GM18511 (cell line): ENCODE measurements around the gene CWF19L1.

ENCODE experiments used
- ATAC-seq: cut with Tn5 transposase; IDR thresholded peaks from one replicate; pipeline ENCODE4 v1.9.1; 2021; ENCODE audit warnings: mild to moderate bottlenecking, moderate library complexity; ENCODE audit not compliant: unreplicated experiment

Gene CWF19L1

GRCh38 chr10:100253041-100253440 is 14.4 kb downstream of the CWF19L1 start:
- no peak for ATAC-seq

GRCh38 chr10:100248820-100249219 is 18.6 kb downstream of the CWF19L1 start:
- no peak for ATAC-seq

- ATAC-seq = no peak
Observed at GRCh38 chr10:100245484-100246220, 21.8 kb downstream of the CWF19L1 start.

GRCh38 chr10:100239851-100240250 is 27.6 kb downstream of the CWF19L1 start:
- no peak for ATAC-seq

GRCh38 chr10:100238429-100238828 is 29.0 kb downstream of the CWF19L1 start:
- ATAC-seq = no peak

GRCh38 chr10:100232101-100232500 is 35.3 kb downstream of the CWF19L1 start:
- ATAC-seq = no peak

GRCh38 chr10:100229819-100230422 is 37.5 kb downstream of the CWF19L1 start:
- no peak for ATAC-seq

- ATAC-seq = no peak
Observed at GRCh38 chr10:100223879-100224278, 43.6 kb downstream of the CWF19L1 start.

- ATAC-seq = no peak
Observed at GRCh38 chr10:100222529-100222928, 44.9 kb downstream of the CWF19L1 start.

- ATAC-seq = no peak
Observed at GRCh38 chr10:100216006-100216405, 51.4 kb downstream of the CWF19L1 start.

GRCh38 chr10:100209303-100209702 is 58.1 kb downstream of the CWF19L1 start:
- no peak for ATAC-seq

- no peak for ATAC-seq
Observed at GRCh38 chr10:100208276-100208675, 59.2 kb downstream of the CWF19L1 start.

- ATAC-seq = no peak
Observed at GRCh38 chr10:100204370-100204769, 63.1 kb downstream of the CWF19L1 start.

GRCh38 chr10:100201549-100201948 is 65.9 kb downstream of the CWF19L1 start:
- no peak for ATAC-seq

- no peak for ATAC-seq
Observed at GRCh38 chr10:100194711-100195110, 72.7 kb downstream of the CWF19L1 start.

GRCh38 chr10:100192350-100192749 is 75.1 kb downstream of the CWF19L1 start:
- no peak for ATAC-seq

GRCh38 chr10:100186253-100187212 is 80.9 kb downstream of the CWF19L1 start:
- ATAC-seq = peak; percentile 60

- ATAC-seq = peak; percentile 89
Observed at GRCh38 chr10:100185364-100186252, 81.8 kb downstream of the CWF19L1 start, which contains the start of gene ERLIN1. ERLIN1 (minus strand) TSS chr10:100186029; CDS start chr10:100185626, 403 bp downstream.

- no peak for ATAC-seq
Observed at GRCh38 chr10:100184840-100185239, 82.6 kb downstream of the CWF19L1 start.

GRCh38 chr10:100184426-100184825 is 83.0 kb downstream of the CWF19L1 start:
- ATAC-seq = no peak
